DND-41 (cell line): ENCODE data around the gene MRPL39.

Experiments
- CTCF ChIP-seq: IDR thresholded peaks from 2 replicates; pipeline ENCODE4 v1.5.1; 2012; ENCODE audit warnings: borderline replicate concordance, low read length, moderate library complexity, mild to moderate bottlenecking; ENCODE audit not compliant: poor library complexity, severe bottlenecking; ENCODE audit errors: extremely low read depth
- EZH2 ChIP-seq: IDR thresholded peaks from 3 replicates; pipeline ENCODE4 v1.6.1; 2012; ENCODE audit warnings: borderline replicate concordance, low read depth, mild to moderate bottlenecking, moderate library complexity, low read length, inconsistent platforms; ENCODE audit not compliant: severe bottlenecking

GRCh38 chr21:25619198-25619597, 11.9 kb upstream of the MRPL39 start:
- TF ChIP-seq CTCF (no peak), EZH2 (no peak)
